K562 (cell line): Measurements from ENCODE around the gene ADAM10. TPM values are rescaled to one million over a fixed set of nuclear protein-coding genes. Genes with fewer than 3 reads are reported as not detected.

Experiments used
- ATAC-seq: fragments of 200-7000 bp; cut with Tn5 transposase; 3 replicates; pipeline ENCODE4 v1.9.1; 2020; ENCODE audit warnings: moderate library complexity
- BruUV-seq: library from RNA; stranded (reverse); fragments of 400-500 nt; replicated peaks from 2 replicates; lab custom pipeline; 2021; lab: Mats Ljungman, UMichigan
- CTCF ChIA-PET: fragments of 300-600 bp; formaldehyde crosslinking; extraction: SDS; loops from one replicate; lab custom pipeline; 2021; ENCODE audit warnings: low intra/inter-chr PET ratio; lab: Yijun Ruan, JAX
- POLR2A ChIA-PET: fragments of 300-600, 350-650 bp; sonication (Branson Sonifier 250); formaldehyde crosslinking; extraction: SDS; loops from one replicate; lab custom pipeline; 2021; ENCODE audit warnings: antibody characterized with exemption, inconsistent platforms; lab: Yijun Ruan, JAX
- DNase-seq, 4 experiments: peaks; one replicate each; pipeline versions ENCODE4 v3.0.0 to v3.0.0-alpha.2; 2011 to 2018; ENCODE audit warnings: low spot score in 3 of 4, mixed read lengths in 3 of 4; ENCODE audit errors: extremely low read depth in 1 of 4
- FAIRE-seq: peaks from 2 replicates; lab custom pipeline; 2011; peaks lifted over from hg19 to GRCh38; lab: Jason Lieb, UNC
- H2AFZ ChIP-seq: 2 replicates; pipeline ENCODE4 v1.6.0; 2011; ENCODE audit warnings: low read depth, low read length, control low read depth, inconsistent platforms
- H3K27ac ChIP-seq: fragments of 200-600 bp; 3 replicates; pipeline ENCODE4 v1.8.0; 2011; ENCODE audit warnings: low read depth, mild to moderate bottlenecking, control low read depth, inconsistent platforms, low read length, moderate library complexity, mixed read lengths; ENCODE audit errors: extremely low read depth
- H3K27me3 ChIP-seq, 2 experiments: fragments of 300-600 bp in 1 of 2; 2 replicates in 1 of 2; 3 replicates in 1 of 2; pipeline versions ENCODE4 v1.6.0 to v1.8.0; 2011; ENCODE audit warnings: inconsistent platforms in 2 of 2, low read length in 2 of 2, mild to moderate bottlenecking in 1 of 2, mixed read lengths in 1 of 2, moderate library complexity in 1 of 2; ENCODE audit not compliant: control insufficient read depth in 2 of 2, insufficient read depth in 2 of 2
- H3K36me3 ChIP-seq: fragments of 300-600 bp; 3 replicates; pipeline ENCODE4 v1.8.0; 2011; ENCODE audit warnings: mild to moderate bottlenecking, low read length, inconsistent platforms; ENCODE audit not compliant: control insufficient read depth, insufficient read depth
- H3K4me1 ChIP-seq, 2 experiments: fragments of 200-600 bp in 1 of 2; replicated peaks in 1 of 2; 2 replicates in 1 of 2; 3 replicates in 1 of 2; pipeline versions ENCODE4 v1.5.1 to v1.8.0; 2011; ENCODE audit warnings: inconsistent platforms in 2 of 2, low read length in 2 of 2, mild to moderate bottlenecking in 1 of 2, mixed read lengths in 1 of 2, moderate library complexity in 1 of 2; ENCODE audit not compliant: control insufficient read depth in 2 of 2, insufficient read depth in 2 of 2
- H3K4me2 ChIP-seq: 2 replicates; pipeline ENCODE4 v1.6.1; 2011; ENCODE audit warnings: low read length, control low read depth, inconsistent platforms, mixed read lengths; ENCODE audit not compliant: insufficient read depth
- H3K4me3 ChIP-seq: fragments of 200-600 bp; sonication (generic), shearing (Covaris generic); 2 replicates; pipeline ENCODE4 v1.5.1; 2016; ENCODE audit warnings: control low read depth, inconsistent platforms
- H3K79me2 ChIP-seq: fragments of 200-600 bp; 3 replicates; pipeline ENCODE4 v1.8.0; 2011; ENCODE audit warnings: low read length, inconsistent platforms; ENCODE audit not compliant: control insufficient read depth, insufficient read depth
- H3K9ac ChIP-seq, 2 experiments: 2 replicates each; pipeline versions ENCODE4 v1.6.0 to v1.6.1; 2011; ENCODE audit warnings: low read depth in 2 of 2, low read length in 2 of 2, control low read depth in 1 of 2, inconsistent platforms in 1 of 2, mild to moderate bottlenecking in 1 of 2, mixed read lengths in 1 of 2; ENCODE audit not compliant: insufficient read depth in 1 of 2
- H3K9me1 ChIP-seq: one replicate; pipeline ENCODE4 v1.6.0; 2011; ENCODE audit warnings: inconsistent platforms, mild to moderate bottlenecking, low read length, moderate library complexity; ENCODE audit not compliant: control insufficient read depth, insufficient read depth
- H3K9me3 ChIP-seq: replicated peaks from 2 replicates; pipeline ENCODE4 v1.5.1; 2011; ENCODE audit warnings: low read depth, low read length, inconsistent platforms; ENCODE audit not compliant: control insufficient read depth, insufficient read depth
- H4K20me1 ChIP-seq: replicated peaks from 2 replicates; pipeline ENCODE4 v1.6.1; 2011; ENCODE audit warnings: low read length, inconsistent platforms, mixed read lengths; ENCODE audit not compliant: control insufficient read depth, insufficient read depth
- EHMT2 ChIP-seq: fragments of 450-650 bp; IDR thresholded peaks from 2 replicates; pipeline ENCODE4 v1.6.1; 2018; ENCODE audit warnings: antibody characterized with exemption
- FOXA1 ChIP-seq: fragments of 450-650 bp; IDR thresholded peaks from 2 replicates; pipeline ENCODE4 v1.6.1; 2016; ENCODE audit warnings: mild to moderate bottlenecking, borderline replicate concordance
- GATAD2B ChIP-seq: fragments of 450-650 bp; IDR thresholded peaks from 2 replicates; pipeline ENCODE4 v1.6.1; 2017; ENCODE audit warnings: mild to moderate bottlenecking, borderline replicate concordance
- MBD1 ChIP-seq: fragments of 250-450 bp; sonication (Bioruptor Pico); IDR thresholded peaks from 2 replicates; pipeline ENCODE4 v1.8.0; 2022; ENCODE audit warnings: inconsistent platforms
- OTX1 ChIP-seq: fragments of 450-650 bp; formaldehyde crosslinking; IDR thresholded peaks from 2 replicates; pipeline ENCODE4 v1.4.0; 2022; ENCODE audit warnings: mild to moderate bottlenecking
- SAP30 ChIP-seq: fragments of 200-600 bp; sonication (generic); IDR thresholded peaks from 2 replicates; pipeline ENCODE4 v1.6.1; 2012; ENCODE audit warnings: borderline replicate concordance, low read depth, mild to moderate bottlenecking, moderate library complexity, low read length, control low read depth, inconsistent platforms; ENCODE audit not compliant: insufficient read depth, poor library complexity, severe bottlenecking
- TAF7 ChIP-seq: fragments of 450-650 bp; IDR thresholded peaks from 2 replicates; pipeline ENCODE4 v1.6.1; 2016; ENCODE audit warnings: missing genetic modification characterization, missing compliant biosample characterization
- TGIF2 ChIP-seq: sonication (generic); formaldehyde crosslinking; IDR thresholded peaks from 2 replicates; pipeline ENCODE4 v1.8.1; 2022; ENCODE audit warnings: mild to moderate bottlenecking, missing genetic modification reagents, moderate library complexity
- USF1 ChIP-seq: sonication (generic); formaldehyde crosslinking; IDR thresholded peaks from 2 replicates; pipeline ENCODE4 v1.9.0; 2022; ENCODE audit warnings: mild to moderate bottlenecking, missing genetic modification reagents
- ZNF232 ChIP-seq: sonication (generic); formaldehyde crosslinking; IDR thresholded peaks from 2 replicates; pipeline ENCODE4 v1.8.0; 2022; ENCODE audit warnings: mild to moderate bottlenecking, missing genetic modification reagents
- ZNF239 ChIP-seq: fragments of 250-450 bp; sonication (Bioruptor Pico); IDR thresholded peaks from 2 replicates; pipeline ENCODE4 v1.4.0; 2020; ENCODE audit warnings: mild to moderate bottlenecking
- ZNF277 ChIP-seq: fragments of 250-450 bp; sonication (Bioruptor Pico); IDR thresholded peaks from 2 replicates; pipeline ENCODE4 v1.8.0; 2022; ENCODE audit warnings: inconsistent platforms, mild to moderate bottlenecking, moderate library complexity, borderline replicate concordance
- ZNF639 ChIP-seq, 2 experiments: fragments of 200-800 bp in 1 of 2; sonication (Bioruptor generic) in 1 of 2; sonication (generic) in 1 of 2; formaldehyde crosslinking in 1 of 2; IDR thresholded peaks in 1 of 2; conservative IDR thresholded peaks in 1 of 2; 2 replicates each; pipeline versions ENCODE4 v1.5.0 to v1.6.1; 2016 to 2020; ENCODE audit warnings: missing compliant biosample characterization in 1 of 2, missing genetic modification characterization in 1 of 2, missing genetic modification reagents in 1 of 2
- WGBS: fragments of 100-300 bp; shearing (Covaris generic); methylation state at CpG from one replicate; pipeline ENCODE4 v1.1.6; 2016; ENCODE audit warnings: low coverage, mixed read lengths; ENCODE audit not compliant: insufficient coverage; ENCODE audit errors: missing lambda C conversion rate; 5-methylcytosine and 5-hydroxymethylcytosine counted together
- in situ Hi-C: fragments of 300-500 bp; cut with MboI; formaldehyde crosslinking; loops from 4 replicates; pipeline ENCODE4 v1.15.0; 2018; ENCODE audit warnings: inconsistent platforms, mixed read lengths
- intact Hi-C: fragments of 100-400 bp; cut with micrococcal nuclease; formaldehyde crosslinking; loops from 2 replicates; pipeline ENCODE4 v1.14.2; 2022
- polyA plus RNA-seq, 8 experiments: library from polyadenylated mRNA; depleted of rRNA in 4 of 8; stranded (reverse) in 5 of 8; unstranded in 3 of 8; fragments of >200 nt; fragmentation: Nextera tagmentation in 2 of 8; fragmentation: Illumina TruSeq in 1 of 8; extraction: Ambion mirVana in 2 of 8; extraction: Trizol in 1 of 8; gene quantifications; 2 replicates each; pipeline versions ENCODE4 v1.2.1 to v1.2.3, GENCODE V29; 2011 to 2014; ENCODE audit warnings: inconsistent platforms in 1 of 8, missing spikeins in 1 of 8
- total RNA-seq, 7 experiments: library from RNA; depleted of rRNA in 6 of 7; stranded (reverse); fragments of >200 nt in 6 of 7; fragmentation: Illumina TruSeq in 2 of 7; extraction: Trizol in 2 of 7; gene quantifications; 2 replicates each; pipeline versions ENCODE4 v1.2.1 to v1.2.3, GENCODE V29; 2011 to 2021; ENCODE audit warnings: low replicate concordance in 1 of 7

The ADAM10 gene
- total and polyA plus RNA-seq, 9 of the 15 experiments (the other 6 are each of a cell fraction or from before 2014, with no cell fraction given), result 11.9 to 152 (median 57.3) TPM

GRCh38 chr15:58622877-58623276, 126.6 kb downstream of the ADAM10 start:
- intact Hi-C loops, result no loop called here
- Histone ChIP-seq H2AFZ (no peak overlapping the region), H3K9me1 (no peaks in the 10 kb centered on the region), H3K79me2 (no peaks in the 10 kb centered on the region), H3K9ac (no peak overlapping the region), H3K36me3 (peaks cover 54% of the 10 kb centered on the region), H4K20me1 (no peaks in the 10 kb centered on the region), H3K27ac (no peak overlapping the region), H3K27me3 (no peaks in the 10 kb centered on the region), H3K4me3 (no peak overlapping the region), H3K4me1 (no peaks in the 10 kb centered on the region), H3K4me2 (no peak overlapping the region), H3K9me3 (no peaks in the 10 kb centered on the region)
- ATAC-seq, result no peak
- in situ Hi-C loops, result no loop called here
- DNase-seq, result no peak
- POLR2A ChIA-PET, result interaction anchor here (0.7 to 0.9 kb wide), 2 partner anchors 12 to 116 kb away, joined by 3 read pairs; no protein-coding TSS in a partner anchor
- FAIRE-seq, result no peak
- TF ChIP-seq OTX1 (CRISPR knock-in tag) (no peak), MBD1 (no peak), SAP30 (no peak), TAF7 (no peak), ZNF232 (CRISPR knock-in tag) (no peak), FOXA1 (no peak), TGIF2 (CRISPR knock-in tag) (no peak), USF1 (CRISPR knock-in tag) (no peak), EHMT2 (no peak), ZNF239 (CRISPR knock-in tag) (no peak), GATAD2B (no peak), ZNF277 (CRISPR knock-in tag) (no peak), ZNF639 (CRISPR knock-in tag; conservative IDR thresholded peaks at IDR 0.05 in 1 of 2, IDR thresholded peaks at IDR 0.05 in 1 of 2) (no peak)
- no TSS peak for BruUV-seq
- WGBS, result 95% methylated on average over 3 of the region's 3 CpGs
- CTCF ChIA-PET, result no interaction called here
